CD1c-positive myeloid dendritic cell (primary cell): ENCODE measurements around the gene ERV3-1.
"Not testable (repeated sequence)": the region's sequence is repeated elsewhere in the genome, so short reads cannot be mapped to it uniquely, and the experiment has no call there.

ENCODE experiments used
- DNase-seq: peaks from one replicate; pipeline ENCODE4 v3.0.0-alpha.2; 2016; ENCODE audit errors: extremely low spot score

Gene ERV3-1, protein sequence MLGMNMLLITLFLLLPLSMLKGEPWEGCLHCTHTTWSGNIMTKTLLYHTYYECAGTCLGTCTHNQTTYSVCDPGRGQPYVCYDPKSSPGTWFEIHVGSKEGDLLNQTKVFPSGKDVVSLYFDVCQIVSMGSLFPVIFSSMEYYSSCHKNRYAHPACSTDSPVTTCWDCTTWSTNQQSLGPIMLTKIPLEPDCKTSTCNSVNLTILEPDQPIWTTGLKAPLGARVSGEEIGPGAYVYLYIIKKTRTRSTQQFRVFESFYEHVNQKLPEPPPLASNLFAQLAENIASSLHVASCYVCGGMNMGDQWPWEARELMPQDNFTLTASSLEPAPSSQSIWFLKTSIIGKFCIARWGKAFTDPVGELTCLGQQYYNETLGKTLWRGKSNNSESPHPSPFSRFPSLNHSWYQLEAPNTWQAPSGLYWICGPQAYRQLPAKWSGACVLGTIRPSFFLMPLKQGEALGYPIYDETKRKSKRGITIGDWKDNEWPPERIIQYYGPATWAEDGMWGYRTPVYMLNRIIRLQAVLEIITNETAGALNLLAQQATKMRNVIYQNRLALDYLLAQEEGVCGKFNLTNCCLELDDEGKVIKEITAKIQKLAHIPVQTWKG

GRCh38 chr7:65006094-65006992, at the start of gene ERV3-1:
TSS of gene ERV3-1 (minus strand) at chr7:65006687. CDS start at chr7:64993026, 13,661 bp downstream.
- peak; percentile 95 for DNase-seq

DNA sequence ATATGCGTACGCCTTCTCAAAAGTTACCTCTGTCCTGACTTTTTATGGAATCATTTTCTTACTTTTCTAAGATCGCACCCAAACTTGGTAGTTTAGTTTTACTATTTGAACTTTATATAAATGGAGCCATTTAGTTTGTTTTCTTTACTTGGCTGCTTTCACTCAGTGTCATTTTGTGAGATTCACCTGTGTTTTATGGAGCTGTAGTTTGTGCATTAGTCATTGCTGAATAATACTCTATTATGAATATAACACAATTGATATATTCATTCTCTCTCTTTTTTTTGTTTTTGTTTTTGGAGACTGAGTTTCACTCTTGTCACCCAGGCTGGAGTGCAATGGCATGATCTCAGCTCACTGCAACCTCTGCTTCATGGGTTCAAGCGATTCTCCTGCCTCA, 49.3 kb upstream of the ERV3-1 start:
- not testable (repeated sequence) for DNase-seq

DNA sequence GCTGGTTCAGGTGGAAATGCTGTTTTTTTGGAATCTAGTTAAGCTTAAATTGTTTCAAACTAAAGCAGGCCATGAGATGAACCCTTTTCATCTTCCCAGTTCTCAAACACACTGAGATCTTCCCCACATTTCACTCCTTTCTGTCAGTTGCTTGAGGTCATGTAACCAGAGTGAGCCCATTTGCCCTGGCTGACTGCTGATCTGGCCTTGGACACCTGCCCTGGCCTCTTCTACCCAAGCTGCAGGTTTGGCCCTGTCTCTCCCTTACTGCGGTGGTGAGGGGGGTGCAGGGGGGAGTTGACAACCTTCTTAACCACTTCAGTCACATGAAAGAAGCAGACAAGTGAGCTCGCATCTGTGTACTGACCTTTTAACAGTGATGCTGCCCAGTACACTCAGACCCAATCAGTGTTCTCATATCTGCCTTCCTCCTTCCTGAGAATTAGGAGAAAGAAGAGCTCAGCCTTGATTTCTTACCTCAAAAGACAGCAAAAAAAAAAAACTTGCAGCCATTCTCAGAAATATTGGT, 48.0 kb upstream of the ERV3-1 start:
- DNase-seq: not testable (repeated sequence)

DNA sequence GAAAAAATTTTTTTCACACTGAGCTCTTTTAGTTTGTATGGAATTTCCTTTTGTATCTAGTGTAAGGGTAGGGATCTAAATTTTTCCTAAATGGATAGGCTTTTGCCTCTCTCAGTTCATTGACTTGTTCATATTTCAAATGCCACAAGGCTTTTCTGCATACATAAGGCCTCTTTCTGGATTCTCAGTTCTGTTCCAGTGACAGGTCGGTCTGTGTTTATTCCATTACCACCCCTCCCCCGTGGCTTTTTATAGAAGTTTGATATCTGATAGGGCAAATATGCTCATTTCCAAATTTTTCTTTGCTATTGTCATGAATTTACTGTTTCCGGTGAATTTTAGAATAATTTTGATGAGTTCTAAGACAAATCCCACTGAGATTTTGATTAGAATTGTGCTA, 45.2 kb upstream of the ERV3-1 start:
- not testable (repeated sequence) for DNase-seq

- DNase-seq: not testable (repeated sequence)
Observed at GRCh38 chr7:65051139-65051538, 44.7 kb upstream of the ERV3-1 start.

DNA sequence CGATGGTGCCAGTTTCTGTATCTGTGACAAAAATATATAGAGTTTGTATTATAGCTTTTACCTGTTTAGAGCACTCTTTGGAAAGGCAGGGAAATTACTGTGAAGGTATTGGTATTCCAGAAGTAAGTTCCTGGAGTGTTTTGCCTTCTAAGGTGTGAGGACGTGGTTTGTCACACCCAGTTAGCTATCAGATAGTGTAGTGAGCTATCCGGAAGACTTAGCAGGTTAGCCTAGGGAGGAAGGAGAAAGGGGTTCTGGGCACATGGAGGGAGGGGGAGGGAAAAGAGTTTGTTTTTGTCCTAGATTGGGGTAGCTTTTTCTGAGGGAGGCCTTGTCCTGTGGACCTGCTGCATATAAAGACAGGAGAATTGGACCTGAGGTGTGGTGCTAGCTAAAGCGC, 39.8 kb upstream of the ERV3-1 start:
- DNase-seq: not testable (repeated sequence)

GRCh38 chr7:65045589-65045988, 39.1 kb upstream of the ERV3-1 start:
- not testable (repeated sequence) for DNase-seq

DNA sequence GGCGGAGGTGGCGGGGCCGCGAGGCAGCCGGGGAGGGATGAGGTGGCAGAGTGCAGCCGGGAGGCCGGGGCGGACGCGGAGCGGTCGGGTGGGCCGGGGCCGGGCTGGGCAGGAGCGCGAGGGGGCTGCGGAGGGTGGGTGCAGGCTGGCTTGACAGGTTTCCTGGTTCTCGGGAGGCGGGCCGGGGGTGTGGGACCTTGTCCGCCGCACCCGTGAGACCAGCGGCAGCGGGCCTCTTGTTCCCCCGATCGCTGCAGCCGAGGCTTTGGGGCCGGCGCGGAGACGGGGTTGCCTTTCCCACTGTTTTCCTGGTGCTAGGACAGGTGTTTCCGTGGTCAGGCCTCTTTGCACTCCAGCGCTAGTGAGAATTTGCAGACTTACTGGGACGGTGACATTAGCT, 32.3 kb upstream of the ERV3-1 start:
- peak; percentile 19 for DNase-seq

GRCh38 chr7:65037740-65038688, 31.5 kb upstream of the ERV3-1 start:
- peak; percentile 96 for DNase-seq

- peak; percentile 67 for DNase-seq
Observed at GRCh38 chr7:65036526-65036925, 30.0 kb upstream of the ERV3-1 start.

- not testable (repeated sequence) for DNase-seq
Observed at GRCh38 chr7:65035469-65035868, 29.0 kb upstream of the ERV3-1 start.

DNA sequence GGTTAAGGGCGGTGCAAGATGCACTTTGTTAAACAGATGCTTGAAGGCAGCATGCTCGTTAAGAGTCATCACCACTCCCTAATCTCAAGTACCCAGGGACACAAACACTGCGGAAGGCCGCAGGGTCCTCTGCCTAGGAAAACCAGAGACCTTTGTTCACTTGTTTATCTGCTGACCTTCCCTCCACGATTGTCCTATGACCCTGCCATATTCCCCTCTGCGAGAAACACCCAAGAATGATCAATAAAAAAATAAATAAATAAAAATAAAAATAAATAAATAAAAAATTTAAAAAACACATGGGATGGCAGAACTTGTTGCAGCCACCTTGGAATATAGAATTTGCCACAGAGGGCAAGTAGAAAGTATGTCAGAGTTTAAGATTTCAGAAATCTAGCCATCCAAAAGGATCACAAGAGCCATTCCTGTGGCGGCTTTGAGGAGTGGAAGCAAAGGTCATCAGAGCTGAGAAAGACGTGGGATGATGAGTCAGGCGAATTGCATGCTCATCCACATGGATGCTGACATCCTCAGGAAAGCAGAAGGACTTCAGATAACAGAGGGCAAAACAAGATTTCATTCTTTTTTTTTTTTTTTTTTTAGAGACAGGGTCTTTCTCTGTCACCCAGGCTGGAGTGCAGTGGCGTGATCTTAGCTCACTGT, 27.8 kb upstream of the ERV3-1 start:
- peak; percentile 46 for DNase-seq

DNA sequence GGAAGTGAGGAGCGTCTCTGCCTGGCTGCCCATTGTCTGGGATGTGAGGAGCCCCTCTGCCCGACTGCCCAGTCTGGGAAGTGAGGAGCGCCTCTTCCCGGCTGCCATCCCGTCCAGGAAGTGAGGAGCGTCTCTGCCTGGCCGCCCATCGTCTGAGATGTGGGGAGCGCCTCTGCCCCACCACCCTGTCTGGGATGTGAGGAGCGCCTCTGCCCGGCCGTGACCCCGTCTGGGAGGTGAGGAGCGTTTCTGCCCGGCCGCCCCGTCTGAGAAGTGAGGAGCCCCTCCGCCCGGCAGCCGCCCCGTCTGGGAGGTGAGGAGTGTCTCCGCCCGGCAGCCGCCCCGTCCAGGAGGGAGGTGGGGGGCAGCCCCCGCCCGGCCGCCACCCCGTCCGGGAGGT, 26.9 kb upstream of the ERV3-1 start:
- DNase-seq: not testable (repeated sequence)

DNA sequence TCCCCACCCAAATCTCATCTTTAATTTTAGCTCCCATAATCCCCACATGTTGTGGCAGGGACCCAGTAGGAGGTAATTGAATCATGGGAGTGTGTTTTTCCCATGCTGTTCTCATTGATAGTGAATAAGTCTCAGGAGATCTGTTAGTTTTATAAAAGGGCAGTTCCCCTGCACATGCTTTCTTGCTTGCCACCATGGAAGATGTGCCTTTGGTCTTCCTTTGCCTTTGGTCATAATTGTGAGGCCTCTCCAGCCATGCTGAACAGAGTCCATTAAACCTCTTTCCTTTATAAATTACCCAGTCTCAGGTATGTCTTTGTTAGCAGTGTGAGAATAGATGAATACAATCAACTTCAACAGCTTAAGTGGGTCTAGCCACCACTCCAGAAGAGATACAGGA, 18.5 kb upstream of the ERV3-1 start:
- not testable (repeated sequence) for DNase-seq

DNA sequence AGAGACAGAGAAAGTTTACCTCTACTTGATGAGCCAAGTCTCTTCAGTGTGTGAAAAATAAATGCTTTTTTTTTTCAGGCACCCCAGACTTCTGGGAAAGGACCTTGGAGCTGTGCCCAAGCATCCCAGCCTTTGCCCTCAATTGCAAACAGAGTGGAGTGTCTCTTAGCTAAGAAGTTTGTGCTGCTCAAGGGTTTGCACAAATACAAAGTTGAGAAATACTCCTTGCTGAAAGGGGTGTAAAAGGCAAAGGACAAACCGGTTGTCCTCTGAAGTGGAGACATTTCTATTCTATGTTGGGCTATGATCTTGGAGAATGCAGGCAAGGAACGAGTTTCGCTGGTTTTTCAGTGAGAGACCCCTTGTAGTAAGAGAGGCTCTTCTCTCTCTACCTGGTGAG, 14.5 kb upstream of the ERV3-1 start:
- not testable (repeated sequence) for DNase-seq

GRCh38 chr7:65009881-65010280, 3.4 kb upstream of the ERV3-1 start:
- DNase-seq: not testable (repeated sequence)

- DNase-seq: not testable (repeated sequence)
Observed at GRCh38 chr7:65009394-65009793, 2.9 kb upstream of the ERV3-1 start.

DNA sequence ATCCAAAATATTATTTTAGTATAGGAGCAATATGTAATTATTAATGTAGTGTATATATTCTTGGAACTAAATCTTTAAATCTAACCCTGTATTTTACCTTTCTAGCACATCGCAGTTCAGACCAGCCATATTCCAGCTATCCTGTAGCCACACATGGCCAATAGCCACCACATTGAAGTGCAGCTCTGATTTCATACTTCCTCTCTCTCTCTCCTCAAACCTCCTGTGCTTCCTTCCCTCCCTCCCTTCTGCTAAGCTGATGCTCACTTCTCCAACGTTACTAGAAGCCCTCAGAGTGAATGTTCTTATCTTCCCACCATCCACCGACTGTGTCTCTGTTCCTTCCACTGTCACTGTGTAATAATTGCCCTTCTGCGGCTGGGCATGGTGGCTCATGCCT, 549 bp upstream of the ERV3-1 start:
- peak; percentile 11 for DNase-seq

- no peak for DNase-seq
Observed at GRCh38 chr7:65004575-65004974, 1.9 kb downstream of the ERV3-1 start.

DNA sequence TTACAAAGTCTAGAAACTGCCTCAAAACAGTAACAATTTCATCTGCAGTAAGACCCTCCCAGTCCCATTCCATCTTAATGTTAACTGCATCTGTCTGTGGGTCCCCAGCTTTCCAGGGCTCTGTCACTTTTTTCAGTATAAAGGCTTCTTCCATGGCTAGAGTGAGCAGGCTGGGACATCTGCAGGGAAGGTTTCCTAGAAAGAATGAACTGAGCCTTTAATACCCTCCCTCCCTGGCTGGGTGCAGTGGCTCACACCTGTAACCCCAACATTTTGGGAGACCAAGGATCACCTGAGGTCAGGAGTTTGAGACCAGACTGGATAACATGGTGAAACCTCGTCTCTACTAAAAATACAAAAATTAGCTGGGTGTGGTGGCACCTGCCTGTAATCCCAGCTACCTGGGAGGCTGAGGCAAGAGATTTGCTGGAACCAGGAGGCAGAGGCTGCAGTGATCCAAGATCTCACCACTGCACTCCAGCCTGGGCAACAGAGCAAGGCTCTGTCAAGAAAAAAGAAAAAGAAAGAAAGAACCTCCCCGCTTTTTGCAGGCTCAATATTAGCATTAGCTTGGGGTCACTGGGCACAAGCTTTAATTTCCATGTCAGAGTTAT, 3.4 kb downstream of the ERV3-1 start:
- DNase-seq: no peak
